A549 (cell line): ENCODE measurements around the gene NFASC.

Experiments used
- MAZ ChIP-seq: fragments of 150-350 bp; IDR thresholded peaks from 2 replicates; pipeline ENCODE4 v1.6.1; 2014; ENCODE audit warnings: antibody characterized with exemption, low read depth, low read length, borderline replicate concordance
- REST ChIP-seq: fragments of 200-600 bp; sonication (generic); IDR thresholded peaks from 2 replicates; pipeline ENCODE4 v1.6.1; 2016; ENCODE audit warnings: antibody characterized with exemption, mild to moderate bottlenecking, moderate library complexity
- TF ChIP-seq, protein P1 (sequence below): fragments of >200 bp; sonication (Bioruptor Twin); formaldehyde crosslinking; IDR thresholded peaks from 3 replicates; pipeline ENCODE4 v1.5.1; 2016

DNA sequence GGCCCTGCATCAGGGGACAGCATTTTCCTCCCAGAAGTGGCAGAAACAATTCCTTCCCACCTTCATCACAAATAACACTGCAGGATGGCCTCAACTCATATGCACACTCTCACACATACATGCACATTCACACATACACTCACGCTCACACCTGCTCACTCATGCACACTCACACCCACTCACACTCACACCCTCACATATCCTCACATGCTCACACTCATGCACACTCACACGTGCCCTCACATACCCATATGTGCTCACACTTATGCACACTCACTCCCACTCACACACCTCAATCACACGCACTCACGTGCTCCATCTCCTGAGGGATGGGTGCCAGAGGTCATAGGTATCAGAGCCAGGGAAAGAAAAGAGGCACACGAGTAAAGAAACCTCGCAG lies 77.1 kb downstream of the NFASC start:
- TF ChIP-seq MAZ = no peak
- TF ChIP-seq, protein P1, sequence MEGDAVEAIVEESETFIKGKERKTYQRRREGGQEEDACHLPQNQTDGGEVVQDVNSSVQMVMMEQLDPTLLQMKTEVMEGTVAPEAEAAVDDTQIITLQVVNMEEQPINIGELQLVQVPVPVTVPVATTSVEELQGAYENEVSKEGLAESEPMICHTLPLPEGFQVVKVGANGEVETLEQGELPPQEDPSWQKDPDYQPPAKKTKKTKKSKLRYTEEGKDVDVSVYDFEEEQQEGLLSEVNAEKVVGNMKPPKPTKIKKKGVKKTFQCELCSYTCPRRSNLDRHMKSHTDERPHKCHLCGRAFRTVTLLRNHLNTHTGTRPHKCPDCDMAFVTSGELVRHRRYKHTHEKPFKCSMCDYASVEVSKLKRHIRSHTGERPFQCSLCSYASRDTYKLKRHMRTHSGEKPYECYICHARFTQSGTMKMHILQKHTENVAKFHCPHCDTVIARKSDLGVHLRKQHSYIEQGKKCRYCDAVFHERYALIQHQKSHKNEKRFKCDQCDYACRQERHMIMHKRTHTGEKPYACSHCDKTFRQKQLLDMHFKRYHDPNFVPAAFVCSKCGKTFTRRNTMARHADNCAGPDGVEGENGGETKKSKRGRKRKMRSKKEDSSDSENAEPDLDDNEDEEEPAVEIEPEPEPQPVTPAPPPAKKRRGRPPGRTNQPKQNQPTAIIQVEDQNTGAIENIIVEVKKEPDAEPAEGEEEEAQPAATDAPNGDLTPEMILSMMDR = no peak
- TF ChIP-seq REST = no peak
